ENCODE measurements around the gene YIPF7. TPM values are rescaled to one million over a fixed set of nuclear protein-coding genes. Genes with fewer than 3 reads are reported as not detected.
A peak's percentile ranks its signal among the peaks of the same experiment; 100 is the strongest.

Gene YIPF7
- total RNA-seq, 6 donors from 2014 or later, result not detected

- Histone ChIP-seq H3K27me3 (no peaks in the 10 kb centered on the region), H3K36me3 (no peaks in the 10 kb centered on the region), H3K4me3 (no peak overlapping the region), H3K9me3 (no peaks in the 10 kb centered on the region), H3K27ac (no peak overlapping the region), H3K4me1 (no peaks in the 10 kb centered on the region)
- ATAC-seq (ENCODE audit: low FRiP score in 2 of 2) (no peak), DNase-seq (no peak)
- 58 to 69% methylated on average over 4 of the region's 4 CpGs for WGBS, 2 donors
- TF ChIP-seq POLR2A (IDR thresholded peaks at IDR 0.05) (no peak), EP300 (IDR thresholded peaks at IDR 0.05) (no peak), POLR2AphosphoS5 (IDR thresholded peaks at IDR 0.05) (no peak), CTCF (IDR thresholded peaks at IDR 0.05) (no peak)
Measured at GRCh38 chr4:44670506-44671199, 19.2 kb upstream of the YIPF7 start.

- Histone ChIP-seq H3K4me3 (no peak overlapping the region), H3K36me3 (no peaks in the 10 kb centered on the region), H3K9me3 (no peaks in the 10 kb centered on the region), H3K27ac (no peak overlapping the region), H3K27me3 (no peaks in the 10 kb centered on the region), H3K4me1 (no peaks in the 10 kb centered on the region)
- ATAC-seq (ENCODE audit: low FRiP score in 2 of 2) (no peak), DNase-seq (no peak)
- 63 to 87% methylated on average over 2 of the region's 2 CpGs for WGBS, 2 donors
- TF ChIP-seq POLR2A (IDR thresholded peaks at IDR 0.05), result no peak
- no peak for TF ChIP-seq CTCF (IDR thresholded peaks at IDR 0.05)
- no peak for TF ChIP-seq EP300 (IDR thresholded peaks at IDR 0.05)
- no peak for TF ChIP-seq POLR2AphosphoS5 (IDR thresholded peaks at IDR 0.05)
Measured at GRCh38 chr4:44668526-44668925, 17.1 kb upstream of the YIPF7 start.

- Histone ChIP-seq H3K9me3 (no peaks in the 10 kb centered on the region), H3K27me3 (no peaks in the 10 kb centered on the region), H3K4me3 (no peak overlapping the region), H3K36me3 (no peaks in the 10 kb centered on the region), H3K4me1 (no peaks in the 10 kb centered on the region), H3K27ac (no peak overlapping the region)
- 87 to 89% methylated on average over 19 to 20 of the region's 20 CpGs for WGBS, 2 donors
- DNase-seq (peak in 1 of 2 donors; percentile 44), ATAC-seq (ENCODE audit: low FRiP score in 2 of 2) (no peak)
- TF ChIP-seq POLR2AphosphoS5 (IDR thresholded peaks at IDR 0.05) (no peak), POLR2A (IDR thresholded peaks at IDR 0.05) (no peak), CTCF (IDR thresholded peaks at IDR 0.05) (no peak), EP300 (IDR thresholded peaks at IDR 0.05) (no peak)
Measured at GRCh38 chr4:44663539-44664263, 12.3 kb upstream of the YIPF7 start.

DNA sequence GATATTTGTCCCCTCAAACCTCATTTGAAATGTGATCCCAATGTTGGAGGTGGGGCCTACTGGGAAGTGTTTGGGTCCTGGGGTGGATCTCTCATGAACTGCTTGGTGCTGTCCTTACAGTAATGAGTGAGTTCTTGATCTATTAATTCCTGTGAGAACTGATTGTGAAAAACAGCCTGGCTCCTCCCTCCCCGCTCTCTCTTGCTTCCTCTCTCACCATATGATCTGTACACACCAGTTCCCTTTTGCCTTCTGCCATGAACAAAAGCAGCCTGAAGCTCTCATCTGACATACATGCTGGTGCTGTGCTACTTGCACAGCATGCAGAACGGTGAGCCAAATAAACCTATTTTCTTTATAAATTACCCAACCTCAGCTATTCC, 11.2 kb upstream of the YIPF7 start:
- Histone ChIP-seq H3K27me3 (no peaks in the 10 kb centered on the region), H3K36me3 (no peaks in the 10 kb centered on the region), H3K9me3 (no peaks in the 10 kb centered on the region), H3K4me1 (no peaks in the 10 kb centered on the region), H3K27ac (no peak overlapping the region), H3K4me3 (no peak overlapping the region)
- 41 to 64% methylated on average over 2 of the region's 2 CpGs for WGBS, 2 donors
- ATAC-seq (ENCODE audit: low FRiP score in 2 of 2) (no peak), DNase-seq (no peak)
- TF ChIP-seq EP300 (IDR thresholded peaks at IDR 0.05) (no peak), POLR2A (IDR thresholded peaks at IDR 0.05) (no peak), POLR2AphosphoS5 (IDR thresholded peaks at IDR 0.05) (no peak), CTCF (IDR thresholded peaks at IDR 0.05) (no peak)
